MM.1S (cell line): ENCODE measurements around the gene POLR2C.

Experiments used
- CTCF ChIP-seq: fragments of 300-600 bp; sonication (generic); IDR thresholded peaks from 2 replicates; pipeline ENCODE4 v1.5.1; 2016; ENCODE audit warnings: antibody characterized with exemption, low read length, mixed read lengths
- EZH2 ChIP-seq: fragments of 300-600 bp; sonication (generic); optimal IDR thresholded peaks from 2 replicates; pipeline ENCODE3; 2017; ENCODE audit warnings: low read depth, mild to moderate bottlenecking, antibody characterized with exemption, low read length, mixed read lengths

GRCh38 chr16:57475711-57476339 lies 13.3 kb downstream of the POLR2C start:
- peak; percentile 91 for TF ChIP-seq CTCF
- no peak for TF ChIP-seq EZH2
